Caco-2 (cell line): ENCODE data around the gene LPAR1. TPM values are rescaled to one million over a fixed set of nuclear protein-coding genes. Genes with fewer than 3 reads are reported as not detected.
A peak's percentile ranks its signal among the peaks of the same experiment; 100 is the strongest.

Experiments
- BruUV-seq: library from RNA; stranded (reverse); fragments of 400-500 nt; replicated peaks from 2 replicates; lab custom pipeline; 2021; lab: Mats Ljungman, UMichigan
- CTCF ChIA-PET: fragments of 300-600 bp; sonication (Branson Sonifier 250); formaldehyde crosslinking; loops from one replicate; lab custom pipeline; 2022; ENCODE audit warnings: antibody characterized with exemption; lab: Charles Lee
- POLR2A ChIA-PET: fragments of 300-600 bp; sonication (Branson Sonifier 250); formaldehyde crosslinking; loops from one replicate; lab custom pipeline; 2022; ENCODE audit warnings: antibody characterized with exemption; lab: Charles Lee
- DNase-seq, 2 experiments: peaks; one replicate each; pipeline versions ENCODE4 v3.0.0 to v3.0.0-alpha.2; 2020 to 2022
- H3K27me3 ChIP-seq: replicated peaks from 2 replicates; pipeline ENCODE4 v1.6.0; 2011; ENCODE audit warnings: low read length; ENCODE audit not compliant: control insufficient read depth, insufficient read depth
- H3K36me3 ChIP-seq: 2 replicates; pipeline ENCODE4 v1.5.1; 2011; ENCODE audit warnings: low read length; ENCODE audit not compliant: control insufficient read depth, insufficient read depth
- H3K4me1 ChIP-seq: fragments of 250-450 bp; sonication (Bioruptor Pico); 2 replicates; pipeline ENCODE4 v1.5.1; 2020; ENCODE audit warnings: mild to moderate bottlenecking
- H3K4me3 ChIP-seq: 2 replicates; pipeline ENCODE4 v1.5.1; 2011; ENCODE audit warnings: low read depth, mild to moderate bottlenecking, control low read depth, low read length
- H3K9me3 ChIP-seq: fragments of 250-450 bp; sonication (Bioruptor Pico); 2 replicates; pipeline ENCODE4 v1.5.1; 2020; ENCODE audit warnings: mild to moderate bottlenecking, moderate library complexity
- H3K27ac Mint-ChIP-seq: one replicate; pipeline ENCODE4 v1.8.0; 2022; ENCODE audit warnings: mixed read lengths; ENCODE audit not compliant: unreplicated experiment
- H3K27me3 Mint-ChIP-seq: one replicate; pipeline ENCODE4 v1.8.0; 2022; ENCODE audit warnings: mixed read lengths; ENCODE audit not compliant: insufficient read depth, unreplicated experiment
- H3K36me3 Mint-ChIP-seq: one replicate; pipeline ENCODE4 v1.8.0; 2022; ENCODE audit warnings: mild to moderate bottlenecking, mixed read lengths; ENCODE audit not compliant: insufficient read depth, unreplicated experiment
- H3K4me1 Mint-ChIP-seq: one replicate; pipeline ENCODE4 v1.8.0; 2022; ENCODE audit warnings: low read depth, mixed read lengths; ENCODE audit not compliant: unreplicated experiment
- H3K4me3 Mint-ChIP-seq: one replicate; pipeline ENCODE4 v1.8.0; 2022; ENCODE audit warnings: mild to moderate bottlenecking, moderate library complexity, mixed read lengths; ENCODE audit not compliant: unreplicated experiment
- H3K9me3 Mint-ChIP-seq: one replicate; pipeline ENCODE4 v1.8.0; 2022; ENCODE audit warnings: mixed read lengths; ENCODE audit not compliant: unreplicated experiment
- intact Hi-C: fragments of 100-400 bp; cut with micrococcal nuclease; formaldehyde crosslinking; loops from one replicate; pipeline ENCODE4 v1.10.0; 2022; ENCODE audit not compliant: unreplicated experiment
- total RNA-seq: library from RNA; stranded (reverse); gene quantifications from 2 replicates; pipeline ENCODE4 v1.2.3, GENCODE V29; 2022
- TF ChIP-seq, protein P1 (sequence below), 2 experiments: fragments of 200-600 bp in 1 of 2; IDR thresholded peaks; 1 replicate in 1 of 2; 2 replicates in 1 of 2; pipeline versions ENCODE4 v1.5.1 to v1.8.0; 2011 to 2022; ENCODE audit warnings: antibody characterized with exemption in 1 of 2, control low read depth in 1 of 2, inconsistent platforms in 1 of 2, low read depth in 1 of 2, low read length in 1 of 2, mild to moderate bottlenecking in 1 of 2, moderate library complexity in 1 of 2; ENCODE audit not compliant: insufficient read depth in 1 of 2, severe bottlenecking in 1 of 2, unreplicated experiment in 1 of 2

The LPAR1 gene
- total RNA-seq, 1 experiment from 2014 or later, result 20.3 TPM

DNA sequence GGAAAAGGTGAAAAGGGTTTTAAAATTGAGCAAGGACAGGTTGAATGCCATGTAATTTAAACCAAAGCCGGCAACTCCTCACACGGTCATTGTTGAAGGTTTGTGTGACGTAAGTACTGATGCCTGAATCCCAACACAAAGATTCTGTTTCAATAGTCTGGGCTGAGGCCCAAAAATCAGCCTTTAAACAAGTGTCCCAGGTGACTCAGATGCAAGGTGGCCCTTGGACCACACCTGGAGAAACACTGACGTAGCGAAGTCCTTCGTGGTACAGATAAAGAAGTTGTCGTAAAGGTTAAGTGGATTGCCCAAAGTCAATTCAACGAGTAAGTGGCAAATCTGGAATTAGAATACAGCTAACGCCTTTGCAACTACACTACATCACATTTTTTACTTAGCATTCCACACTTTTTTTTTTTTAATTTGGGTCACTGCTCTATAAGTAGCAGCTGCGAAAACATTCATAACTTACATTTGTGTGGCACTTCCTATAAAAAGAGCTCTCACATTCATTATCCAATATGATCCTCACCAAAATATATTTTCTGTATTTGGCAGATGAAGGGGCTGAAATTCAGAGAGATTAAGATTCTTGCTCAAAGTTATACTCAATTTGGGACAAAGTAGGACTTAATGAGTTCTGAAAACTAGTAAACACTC is 111.3 kb downstream of the LPAR1 start:
- Mint-ChIP-seq H3K27ac (no peak overlapping the region), H3K36me3 (no peaks in the 10 kb centered on the region), H3K4me1 (no peaks in the 10 kb centered on the region), H3K9me3 (no peaks in the 10 kb centered on the region), H3K27me3 (no peaks in the 10 kb centered on the region), H3K4me3 (no peak overlapping the region)
- TF ChIP-seq, protein P1, sequence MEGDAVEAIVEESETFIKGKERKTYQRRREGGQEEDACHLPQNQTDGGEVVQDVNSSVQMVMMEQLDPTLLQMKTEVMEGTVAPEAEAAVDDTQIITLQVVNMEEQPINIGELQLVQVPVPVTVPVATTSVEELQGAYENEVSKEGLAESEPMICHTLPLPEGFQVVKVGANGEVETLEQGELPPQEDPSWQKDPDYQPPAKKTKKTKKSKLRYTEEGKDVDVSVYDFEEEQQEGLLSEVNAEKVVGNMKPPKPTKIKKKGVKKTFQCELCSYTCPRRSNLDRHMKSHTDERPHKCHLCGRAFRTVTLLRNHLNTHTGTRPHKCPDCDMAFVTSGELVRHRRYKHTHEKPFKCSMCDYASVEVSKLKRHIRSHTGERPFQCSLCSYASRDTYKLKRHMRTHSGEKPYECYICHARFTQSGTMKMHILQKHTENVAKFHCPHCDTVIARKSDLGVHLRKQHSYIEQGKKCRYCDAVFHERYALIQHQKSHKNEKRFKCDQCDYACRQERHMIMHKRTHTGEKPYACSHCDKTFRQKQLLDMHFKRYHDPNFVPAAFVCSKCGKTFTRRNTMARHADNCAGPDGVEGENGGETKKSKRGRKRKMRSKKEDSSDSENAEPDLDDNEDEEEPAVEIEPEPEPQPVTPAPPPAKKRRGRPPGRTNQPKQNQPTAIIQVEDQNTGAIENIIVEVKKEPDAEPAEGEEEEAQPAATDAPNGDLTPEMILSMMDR (IDR thresholded peaks at IDR 0.05; ENCODE audit: insufficient read depth in 1 of 2, low read depth in 1 of 2, low read length in 1 of 2, severe bottlenecking in 1 of 2, unreplicated experiment in 1 of 2), result no peak
- CTCF ChIA-PET, result no interaction called here
- BruUV-seq, result no TSS peak
- intact Hi-C loops, result no loop called here
- H3K9me3 ChIP-seq, result no peaks in the 10 kb centered on the region
- no peaks in the 10 kb centered on the region for H3K36me3 ChIP-seq
- DNase-seq, result no peak
- H3K27me3 ChIP-seq, result no peaks in the 10 kb centered on the region
- no peak overlapping the region for H3K4me3 ChIP-seq
- POLR2A ChIA-PET, result no interaction called here
- peaks cover 7% of the 10 kb centered on the region; the same call in 1 of the 2 replicates for H3K4me1 ChIP-seq

DNA sequence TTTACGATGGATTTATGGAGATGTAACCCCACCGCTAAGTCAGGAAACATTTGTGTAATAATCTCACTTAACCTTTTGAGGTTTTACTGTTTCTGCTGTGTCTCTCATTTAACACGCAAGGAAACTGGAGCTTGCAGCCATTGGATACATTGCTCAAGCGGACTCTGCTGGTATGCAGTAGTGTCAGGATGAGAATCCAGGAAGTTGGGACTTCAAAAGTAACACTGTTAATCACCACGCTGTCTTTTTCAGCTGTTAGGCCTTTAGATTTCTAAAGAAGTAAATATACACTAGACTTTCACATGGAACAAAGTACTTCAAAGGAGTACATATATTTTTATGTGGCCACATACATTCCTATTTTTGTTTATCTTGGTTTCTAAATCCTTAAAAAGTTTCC is 114.7 kb downstream of the LPAR1 start:
- no peaks in the 10 kb centered on the region for H3K27me3 Mint-ChIP-seq
- no peak overlapping the region for H3K27ac Mint-ChIP-seq
- Histone ChIP-seq H3K27me3 (no peaks in the 10 kb centered on the region), H3K4me1 (peaks cover 26% of the 10 kb centered on the region), H3K9me3 (no peaks in the 10 kb centered on the region), H3K4me3 (no peak overlapping the region), H3K36me3 (no peaks in the 10 kb centered on the region)
- ChIA-PET CTCF (interaction anchor here (0.6 kb wide), 1 partner anchor 1483 kb away, joined by 3 read pairs; no protein-coding TSS in a partner anchor), POLR2A (no interaction called here)
- no peaks in the 10 kb centered on the region for H3K36me3 Mint-ChIP-seq
- intact Hi-C loops, result no loop called here
- BruUV-seq, result no TSS peak
- H3K9me3 Mint-ChIP-seq, result no peaks in the 10 kb centered on the region
- H3K4me3 Mint-ChIP-seq, result no peak overlapping the region
- peaks cover 13% of the 10 kb centered on the region for H3K4me1 Mint-ChIP-seq
- TF ChIP-seq, protein P1 (IDR thresholded peaks at IDR 0.05; ENCODE audit: insufficient read depth in 1 of 2, low read depth in 1 of 2, low read length in 1 of 2, severe bottlenecking in 1 of 2, unreplicated experiment in 1 of 2), result no peak
- peak in 1 of 2 experiments; percentile 55 for DNase-seq

- DNase-seq, result no peak
- Histone ChIP-seq H3K27me3 (no peaks in the 10 kb centered on the region), H3K36me3 (no peaks in the 10 kb centered on the region), H3K4me3 (no peak overlapping the region), H3K4me1 (peaks cover 26% of the 10 kb centered on the region), H3K9me3 (no peaks in the 10 kb centered on the region)
- intact Hi-C loops, result no loop called here
- TF ChIP-seq, protein P1 (IDR thresholded peaks at IDR 0.05; ENCODE audit: insufficient read depth in 1 of 2, low read depth in 1 of 2, low read length in 1 of 2, severe bottlenecking in 1 of 2, unreplicated experiment in 1 of 2), result no peak
- H3K9me3 Mint-ChIP-seq, result no peaks in the 10 kb centered on the region
- H3K27ac Mint-ChIP-seq, result no peak overlapping the region
- H3K27me3 Mint-ChIP-seq, result no peaks in the 10 kb centered on the region
- POLR2A ChIA-PET, result no interaction called here
- H3K36me3 Mint-ChIP-seq, result peaks cover 6% of the 10 kb centered on the region
- CTCF ChIA-PET, result no interaction called here
- no TSS peak for BruUV-seq
- no peak overlapping the region for H3K4me3 Mint-ChIP-seq
- peaks cover 18% of the 10 kb centered on the region for H3K4me1 Mint-ChIP-seq
Measured at GRCh38 chr9:110922145-110922544, 116.1 kb downstream of the LPAR1 start.
